HG02678 (cell line): ENCODE data around the gene SLC25A22.
A peak's percentile ranks its signal among the peaks of the same experiment; 100 is the strongest.

Experiments
- ATAC-seq: cut with Tn5 transposase; IDR thresholded peaks from one replicate; pipeline ENCODE4 v1.9.1; 2021; ENCODE audit warnings: mild to moderate bottlenecking, moderate library complexity; ENCODE audit not compliant: unreplicated experiment

SLC25A22 gene

GRCh38 chr11:798093-798713 is at the start of gene SLC25A22:
Gene SLC25A22, minus strand, starts transcription at chr11:798281. Its CDS starts 3,275 bp downstream, at chr11:795006.
- peak; percentile 62 for ATAC-seq

- no peak for ATAC-seq
Measured at GRCh38 chr11:847876-848275, 49.8 kb upstream of the SLC25A22 start.

GRCh38 chr11:846496-847098 is 48.5 kb upstream of the SLC25A22 start:
- ATAC-seq, result no peak

GRCh38 chr11:845872-846495 is 47.9 kb upstream of the SLC25A22 start:
- ATAC-seq, result no peak

- ATAC-seq, result no peak
Measured at GRCh38 chr11:844693-845644, 46.9 kb upstream of the SLC25A22 start.

GRCh38 chr11:843818-844692 is 46.0 kb upstream of the SLC25A22 start:
- ATAC-seq, result no peak

GRCh38 chr11:843086-843734 is 45.1 kb upstream of the SLC25A22 start:
- no peak for ATAC-seq

- ATAC-seq, result peak; percentile 67
Measured at GRCh38 chr11:842370-843002, 44.4 kb upstream of the SLC25A22 start, which contains the start of the genes POLR2L and TSPAN4. Gene POLR2L, minus strand, starts transcription at chr11:842529. Its CDS starts 21 bp downstream, at chr11:842508. Gene TSPAN4, plus strand, starts transcription at chr11:842852. Its CDS starts 7,453 bp downstream, at chr11:850305.

- peak; percentile 4 for ATAC-seq
Measured at GRCh38 chr11:841981-842369, 43.9 kb upstream of the SLC25A22 start.

GRCh38 chr11:839875-840617 is 42.0 kb upstream of the SLC25A22 start:
- ATAC-seq, result no peak

- ATAC-seq, result no peak
Measured at GRCh38 chr11:839280-839623, 41.2 kb upstream of the SLC25A22 start.

GRCh38 chr11:838441-839279 is 40.6 kb upstream of the SLC25A22 start:
- ATAC-seq, result no peak

GRCh38 chr11:837990-838307 is 39.9 kb upstream of the SLC25A22 start:
- no peak for ATAC-seq

- ATAC-seq, result no peak
Measured at GRCh38 chr11:837189-837989, 39.3 kb upstream of the SLC25A22 start.

- no peak for ATAC-seq
Measured at GRCh38 chr11:836700-837099, 38.6 kb upstream of the SLC25A22 start.

- no peak for ATAC-seq
Measured at GRCh38 chr11:836274-836673, 38.2 kb upstream of the SLC25A22 start.
